ENCODE measurements around the gene NBPF3.
"Not testable (repeated sequence)": the region's sequence is repeated elsewhere in the genome, so short reads cannot be mapped to it uniquely, and the experiment has no call there.

Gene NBPF3

GRCh38 chr1:21439721-21440629, at the start of gene NBPF3:
Gene NBPF3 (plus strand): TSS chr1:21440137. CDS start chr1:21445087, 4,950 bp downstream.
- Histone ChIP-seq H3K36me3 (ENCODE audit: control insufficient read depth, insufficient read depth, low read length) (no peaks in the 10 kb centered on the region), H3K27me3 (ENCODE audit: control insufficient read depth, insufficient read depth, low read length) (peaks cover 44% of the 10 kb centered on the region), H3K4me1 (ENCODE audit: control insufficient read depth, insufficient read depth, low read length) (peaks cover 7% of the 10 kb centered on the region), H3K9ac (ENCODE audit: low read length) (no peak within 1 kb of the TSS), H3K9me3 (ENCODE audit: control insufficient read depth, insufficient read depth, low read depth, low read length) (no peaks in the 10 kb centered on the region), H3K27ac (ENCODE audit: low read depth, low read length) (no peak within 1 kb of the TSS), H3K4me3 (ENCODE audit: low read depth, low read length) (peak within 1 kb of the TSS; percentile 79)

GRCh38 chr1:21391497-21391896, 48.4 kb upstream of the NBPF3 start:
- H3K9ac ChIP-seq (ENCODE audit: low read length): no peak overlapping the region
- no peaks in the 10 kb centered on the region for H3K4me1 ChIP-seq (ENCODE audit: control insufficient read depth, insufficient read depth, low read length)
- no peaks in the 10 kb centered on the region for H3K36me3 ChIP-seq (ENCODE audit: control insufficient read depth, insufficient read depth, low read length)
- H3K9me3 ChIP-seq (ENCODE audit: control insufficient read depth, insufficient read depth, low read depth, low read length): peaks cover 2% of the 10 kb centered on the region
- no peaks in the 10 kb centered on the region for H3K27me3 ChIP-seq (ENCODE audit: control insufficient read depth, insufficient read depth, low read length)
- H3K4me3 ChIP-seq (ENCODE audit: low read depth, low read length): no peak overlapping the region
- H3K27ac ChIP-seq (ENCODE audit: low read depth, low read length): no peak overlapping the region

GRCh38 chr1:21392587-21393263, 47.2 kb upstream of the NBPF3 start:
- Histone ChIP-seq H3K27ac (ENCODE audit: low read depth, low read length) (no peak overlapping the region), H3K9ac (ENCODE audit: low read length) (no peak overlapping the region), H3K4me1 (ENCODE audit: control insufficient read depth, insufficient read depth, low read length) (no peaks in the 10 kb centered on the region), H3K36me3 (ENCODE audit: control insufficient read depth, insufficient read depth, low read length) (no peaks in the 10 kb centered on the region), H3K4me3 (ENCODE audit: low read depth, low read length) (no peak overlapping the region), H3K27me3 (ENCODE audit: control insufficient read depth, insufficient read depth, low read length) (no peaks in the 10 kb centered on the region), H3K9me3 (ENCODE audit: control insufficient read depth, insufficient read depth, low read depth, low read length) (no peaks in the 10 kb centered on the region)

DNA sequence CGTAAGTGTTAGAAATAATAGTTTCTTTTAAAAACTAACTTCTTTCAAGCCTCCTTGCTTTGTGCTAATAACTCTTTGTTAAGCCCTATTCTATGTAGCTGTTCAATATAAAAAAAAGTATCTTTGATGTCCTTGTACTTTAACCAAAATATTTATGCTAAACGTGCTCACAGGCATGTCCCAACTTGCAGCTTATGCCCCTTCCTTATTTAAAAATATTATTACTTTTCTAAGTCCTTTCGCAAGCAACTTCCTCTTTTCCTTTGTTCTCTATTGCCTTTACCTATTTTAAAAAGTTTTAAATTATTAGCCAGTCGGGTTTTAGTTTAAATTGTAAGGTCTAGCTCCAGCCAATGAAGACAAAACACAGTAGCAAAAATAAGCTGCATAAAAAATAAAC, 43.4 kb upstream of the NBPF3 start:
- H3K36me3 ChIP-seq (ENCODE audit: control insufficient read depth, insufficient read depth, low read length): no peaks in the 10 kb centered on the region

GRCh38 chr1:21397813-21398188, 42.1 kb upstream of the NBPF3 start:
- no peaks in the 10 kb centered on the region for H3K36me3 ChIP-seq (ENCODE audit: control insufficient read depth, insufficient read depth, low read length)
- H3K27ac ChIP-seq (ENCODE audit: low read depth, low read length): no peak overlapping the region
- no peaks in the 10 kb centered on the region for H3K4me1 ChIP-seq (ENCODE audit: control insufficient read depth, insufficient read depth, low read length)
- H3K9ac ChIP-seq (ENCODE audit: low read length): no peak overlapping the region
- no peak overlapping the region for H3K4me3 ChIP-seq (ENCODE audit: low read depth, low read length)
- H3K27me3 ChIP-seq (ENCODE audit: control insufficient read depth, insufficient read depth, low read length): no peaks in the 10 kb centered on the region
- no peaks in the 10 kb centered on the region for H3K9me3 ChIP-seq (ENCODE audit: control insufficient read depth, insufficient read depth, low read depth, low read length)

More for the DNA sequence above, 43.4 kb upstream of the NBPF3 start:
- Histone ChIP-seq H3K4me1 (ENCODE audit: control insufficient read depth, insufficient read depth, low read length) (no peaks in the 10 kb centered on the region), H3K9ac (ENCODE audit: low read length) (no peak overlapping the region), H3K27ac (ENCODE audit: low read depth, low read length) (no peak overlapping the region), H3K9me3 (ENCODE audit: control insufficient read depth, insufficient read depth, low read depth, low read length) (no peaks in the 10 kb centered on the region), H3K27me3 (ENCODE audit: control insufficient read depth, insufficient read depth, low read length) (no peaks in the 10 kb centered on the region), H3K4me3 (ENCODE audit: low read depth, low read length) (no peak overlapping the region)

DNA sequence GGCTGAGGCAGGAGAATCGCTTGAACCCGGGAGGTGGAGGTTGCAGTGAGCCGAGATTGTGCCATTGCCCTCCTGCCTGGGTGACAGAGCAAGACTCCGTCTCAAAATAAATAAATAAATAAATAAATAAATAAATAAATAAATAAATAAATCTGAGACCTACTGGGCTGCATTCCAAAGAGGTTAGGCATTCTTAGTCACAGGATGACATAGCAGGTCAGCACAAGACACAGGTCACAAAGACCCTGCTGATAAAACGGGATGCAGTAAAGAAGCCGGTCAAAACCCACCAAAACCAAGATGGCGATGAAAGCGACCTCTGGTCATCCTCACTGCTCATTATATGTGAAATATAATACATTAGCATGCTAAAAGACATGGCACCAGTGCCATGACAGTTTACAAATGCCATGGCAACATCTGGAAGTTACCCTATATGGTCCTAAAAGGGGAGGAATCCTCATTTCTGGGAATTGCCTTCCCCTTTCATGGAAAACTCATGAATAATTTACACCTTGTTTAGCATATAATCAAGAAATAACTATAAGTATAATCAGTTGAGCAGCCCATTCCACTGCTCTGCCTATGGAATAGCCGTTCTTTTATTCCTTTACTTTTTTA, 38.1 kb upstream of the NBPF3 start:
- H3K4me3 ChIP-seq (ENCODE audit: low read depth, low read length); H3K36me3 ChIP-seq (ENCODE audit: control insufficient read depth, insufficient read depth, low read length); H3K27ac ChIP-seq (ENCODE audit: low read depth, low read length); H3K4me1 ChIP-seq (ENCODE audit: control insufficient read depth, insufficient read depth, low read length); H3K9me3 ChIP-seq (ENCODE audit: control insufficient read depth, insufficient read depth, low read depth, low read length); H3K27me3 ChIP-seq (ENCODE audit: control insufficient read depth, insufficient read depth, low read length); H3K9ac ChIP-seq (ENCODE audit: low read length): not testable (repeated sequence)

- H3K4me1 ChIP-seq (ENCODE audit: control insufficient read depth, insufficient read depth, low read length): no peaks in the 10 kb centered on the region
- H3K36me3 ChIP-seq (ENCODE audit: control insufficient read depth, insufficient read depth, low read length): no peaks in the 10 kb centered on the region
- 0 out of 2 replicates have a peak, but pooled peaks cover 3% of the 10 kb centered on the region for H3K27me3 ChIP-seq (ENCODE audit: control insufficient read depth, insufficient read depth, low read length)
- H3K9me3 ChIP-seq (ENCODE audit: control insufficient read depth, insufficient read depth, low read depth, low read length): no peaks in the 10 kb centered on the region
- no peak overlapping the region for H3K27ac ChIP-seq (ENCODE audit: low read depth, low read length)
- H3K9ac ChIP-seq (ENCODE audit: low read length): no peak overlapping the region
- no peak overlapping the region for H3K4me3 ChIP-seq (ENCODE audit: low read depth, low read length)
Observed at GRCh38 chr1:21406659-21407058, 33.3 kb upstream of the NBPF3 start.

- not testable (repeated sequence) for H3K27ac ChIP-seq (ENCODE audit: low read depth, low read length); H3K4me1 ChIP-seq (ENCODE audit: control insufficient read depth, insufficient read depth, low read length); H3K9ac ChIP-seq (ENCODE audit: low read length); H3K36me3 ChIP-seq (ENCODE audit: control insufficient read depth, insufficient read depth, low read length); H3K9me3 ChIP-seq (ENCODE audit: control insufficient read depth, insufficient read depth, low read depth, low read length); H3K27me3 ChIP-seq (ENCODE audit: control insufficient read depth, insufficient read depth, low read length); H3K4me3 ChIP-seq (ENCODE audit: low read depth, low read length)
Observed at GRCh38 chr1:21409897-21410296, 30.0 kb upstream of the NBPF3 start.

GRCh38 chr1:21414015-21414414, 25.9 kb upstream of the NBPF3 start:
- Histone ChIP-seq H3K9ac (ENCODE audit: low read length) (no peak overlapping the region), H3K27ac (ENCODE audit: low read depth, low read length) (no peak overlapping the region), H3K9me3 (ENCODE audit: control insufficient read depth, insufficient read depth, low read depth, low read length) (no peaks in the 10 kb centered on the region), H3K4me1 (ENCODE audit: control insufficient read depth, insufficient read depth, low read length) (no peaks in the 10 kb centered on the region), H3K36me3 (ENCODE audit: control insufficient read depth, insufficient read depth, low read length) (no peaks in the 10 kb centered on the region), H3K4me3 (ENCODE audit: low read depth, low read length) (no peak overlapping the region), H3K27me3 (ENCODE audit: control insufficient read depth, insufficient read depth, low read length) (peaks cover 9% of the 10 kb centered on the region; the same call in 1 of the 2 replicates)

DNA sequence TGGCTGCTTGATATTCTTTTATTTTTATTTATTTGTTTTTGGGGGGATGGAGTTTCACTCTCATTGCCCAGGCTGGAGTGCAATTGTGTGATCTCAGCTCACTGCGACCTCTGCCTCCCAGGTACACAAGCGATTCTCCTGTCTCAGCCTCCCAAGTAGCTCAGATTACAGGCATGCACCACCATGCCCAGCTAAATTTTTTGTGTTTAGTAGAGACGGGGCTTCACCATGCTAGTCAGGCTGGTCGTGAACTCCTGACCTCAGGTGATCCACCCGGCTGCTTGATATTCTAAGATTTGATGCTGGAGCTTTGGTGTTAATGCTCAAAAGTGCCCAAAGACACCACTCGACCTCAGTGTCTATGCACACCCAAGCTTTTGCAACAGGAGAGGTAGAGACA, 19.6 kb upstream of the NBPF3 start:
- H3K4me3 ChIP-seq (ENCODE audit: low read depth, low read length); H3K27me3 ChIP-seq (ENCODE audit: control insufficient read depth, insufficient read depth, low read length); H3K9ac ChIP-seq (ENCODE audit: low read length); H3K9me3 ChIP-seq (ENCODE audit: control insufficient read depth, insufficient read depth, low read depth, low read length); H3K4me1 ChIP-seq (ENCODE audit: control insufficient read depth, insufficient read depth, low read length); H3K27ac ChIP-seq (ENCODE audit: low read depth, low read length); H3K36me3 ChIP-seq (ENCODE audit: control insufficient read depth, insufficient read depth, low read length): not testable (repeated sequence)

- H3K27ac ChIP-seq (ENCODE audit: low read depth, low read length); H3K4me1 ChIP-seq (ENCODE audit: control insufficient read depth, insufficient read depth, low read length); H3K27me3 ChIP-seq (ENCODE audit: control insufficient read depth, insufficient read depth, low read length); H3K9ac ChIP-seq (ENCODE audit: low read length); H3K36me3 ChIP-seq (ENCODE audit: control insufficient read depth, insufficient read depth, low read length); H3K4me3 ChIP-seq (ENCODE audit: low read depth, low read length); H3K9me3 ChIP-seq (ENCODE audit: control insufficient read depth, insufficient read depth, low read depth, low read length): not testable (repeated sequence)
Observed at GRCh38 chr1:21421307-21421706, 18.6 kb upstream of the NBPF3 start.

Data from HUES6 (cell line).